GM21723 (cell line): ENCODE data around the gene PACS2.

Experiments
- ATAC-seq: cut with Tn5 transposase; IDR thresholded peaks from one replicate; pipeline ENCODE4 v1.9.1; 2021; ENCODE audit warnings: mild to moderate bottlenecking, moderate library complexity; ENCODE audit not compliant: unreplicated experiment

Gene PACS2

DNA sequence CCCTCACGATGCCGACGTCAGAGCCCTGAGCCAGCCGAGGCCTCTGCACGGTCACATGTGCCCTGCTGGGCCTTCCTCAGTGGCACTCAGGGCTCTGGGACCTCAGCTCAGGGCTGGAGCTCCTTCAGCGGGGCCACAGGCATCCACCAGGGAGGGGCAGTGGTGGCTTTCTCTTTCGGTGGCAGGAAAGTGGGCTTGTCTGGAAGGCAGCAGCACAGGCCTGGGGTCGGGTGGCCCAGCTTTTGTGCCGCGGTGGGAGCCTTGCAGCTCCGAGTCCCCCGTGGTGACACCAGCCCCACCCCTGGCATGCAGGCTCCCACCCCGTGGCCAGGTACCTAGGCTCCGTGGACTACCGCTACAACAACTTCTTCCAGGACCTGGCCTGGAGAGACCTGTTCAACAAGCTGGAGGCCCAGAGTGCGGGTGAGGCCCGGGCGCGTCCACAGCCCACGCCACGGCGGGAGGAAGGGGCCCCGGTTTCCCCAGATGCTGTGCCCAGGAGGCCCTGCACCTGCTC lies 69.6 kb downstream of the PACS2 start:
- ATAC-seq = no peak

DNA sequence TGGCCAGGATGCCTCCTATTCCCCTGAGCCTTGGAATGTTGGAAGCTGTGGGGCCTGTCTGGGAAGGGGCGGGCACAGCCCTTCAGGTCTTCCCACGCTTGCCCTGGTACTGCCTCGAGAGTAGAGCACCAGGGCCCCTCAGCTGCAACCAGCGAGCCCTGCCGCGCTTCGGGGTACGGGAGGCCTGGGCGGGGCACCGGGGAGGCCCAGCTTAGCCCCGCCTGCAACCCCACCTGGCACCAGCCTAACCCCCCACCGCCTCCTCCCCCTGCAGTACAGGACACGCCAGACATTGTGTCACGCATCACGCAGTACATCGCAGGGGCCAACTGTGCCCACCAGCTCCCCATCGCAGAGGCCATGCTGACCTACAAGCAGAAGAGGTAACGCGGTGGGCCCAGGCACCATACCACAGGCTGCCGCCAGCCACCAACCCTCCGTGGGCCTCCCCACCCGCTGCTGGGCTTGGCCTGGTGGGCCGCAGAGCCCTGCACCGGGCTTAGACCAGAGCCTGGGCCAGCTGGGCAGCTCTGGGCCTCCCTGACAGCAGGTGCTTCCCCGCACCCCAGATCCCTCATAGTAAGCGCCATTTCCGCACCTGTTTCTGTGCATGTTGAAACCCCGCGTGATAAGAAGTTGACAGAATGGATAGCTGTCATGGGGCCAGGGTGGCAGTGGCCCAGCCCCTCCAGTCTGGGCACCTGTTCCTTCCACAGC lies 70.2 kb downstream of the PACS2 start:
- ATAC-seq = no peak

GRCh38 chr14:105385322-105385637 lies 70.7 kb downstream of the PACS2 start:
- no peak for ATAC-seq

DNA sequence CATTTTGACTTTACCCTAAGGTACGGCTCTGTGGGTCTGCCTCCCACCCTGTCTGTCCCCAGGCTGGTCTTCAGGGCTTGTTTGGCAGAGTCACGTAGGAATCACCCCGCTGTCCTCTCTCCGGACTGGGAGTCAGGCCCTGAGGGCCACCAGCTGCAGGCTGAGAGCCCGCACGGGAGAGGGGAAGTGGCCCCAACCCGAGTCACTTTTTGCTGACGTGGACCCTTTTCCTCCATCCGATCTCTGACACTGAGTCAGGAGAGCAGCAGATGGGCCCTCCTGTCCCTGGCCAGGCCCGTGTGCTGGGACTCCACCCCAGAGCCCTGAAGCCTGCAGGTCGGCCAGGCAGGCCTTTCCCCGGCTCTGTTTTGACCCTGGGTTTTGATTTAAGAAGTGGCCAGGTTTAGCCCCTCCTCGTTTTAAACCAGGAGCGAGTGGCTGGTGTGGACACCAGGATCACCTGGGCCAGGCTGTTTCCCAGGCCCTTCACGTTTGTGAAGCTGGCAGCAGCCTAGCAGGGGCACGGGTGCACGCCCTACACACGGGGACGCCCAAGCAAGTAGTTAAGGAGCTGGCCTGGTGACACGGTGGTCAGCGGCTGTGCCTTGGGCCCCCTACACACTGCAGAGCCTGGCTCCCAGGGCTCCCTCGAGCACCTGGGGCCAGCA lies 71.3 kb downstream of the PACS2 start:
- no peak for ATAC-seq

DNA sequence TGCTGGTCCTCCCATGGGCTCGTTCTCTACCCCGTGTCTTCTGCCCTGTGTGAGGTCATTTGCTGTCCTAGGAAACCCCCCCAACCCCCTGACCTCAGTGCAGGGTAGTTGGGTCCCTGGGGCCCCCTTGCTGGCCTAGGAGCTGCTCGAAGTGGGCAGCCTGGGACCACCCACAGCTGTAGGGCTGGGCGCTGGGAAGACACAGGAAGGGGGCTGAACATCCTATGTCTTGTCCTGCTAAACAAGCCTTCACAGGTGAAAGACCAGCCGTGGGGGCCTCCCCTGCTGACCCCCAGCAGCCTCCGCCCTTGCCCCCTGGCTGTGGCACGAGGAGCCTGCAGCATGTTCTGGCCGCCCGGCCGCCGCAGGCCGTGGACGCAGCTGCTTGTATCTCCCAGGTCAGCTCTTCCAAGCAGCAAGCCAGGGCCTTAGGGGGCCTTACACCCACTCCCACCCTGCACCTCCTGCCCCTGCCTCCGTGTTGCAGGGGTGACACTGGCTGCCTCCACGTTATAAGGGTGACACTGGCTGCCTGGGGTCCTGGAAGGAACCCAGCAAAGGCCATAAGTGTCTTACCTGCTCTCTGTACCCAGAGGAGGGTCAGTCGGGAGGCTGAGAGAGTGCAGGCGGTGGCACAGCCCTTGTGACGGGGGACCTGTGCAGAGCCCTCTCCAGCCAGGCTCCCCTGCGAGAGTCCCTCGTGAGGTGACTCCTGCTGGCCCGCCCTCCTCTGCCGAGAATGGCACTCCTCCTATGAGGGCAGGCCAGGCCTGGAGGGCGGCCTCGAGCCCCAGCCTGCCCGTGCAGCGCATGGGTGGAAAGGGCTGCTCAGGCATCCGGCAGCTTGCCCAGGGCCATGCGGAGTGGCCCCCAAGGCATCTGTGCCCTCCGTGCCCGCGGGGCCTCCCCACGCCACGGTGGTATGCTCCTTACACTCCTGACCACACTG lies 72.3 kb downstream of the PACS2 start:
- ATAC-seq = no peak

DNA sequence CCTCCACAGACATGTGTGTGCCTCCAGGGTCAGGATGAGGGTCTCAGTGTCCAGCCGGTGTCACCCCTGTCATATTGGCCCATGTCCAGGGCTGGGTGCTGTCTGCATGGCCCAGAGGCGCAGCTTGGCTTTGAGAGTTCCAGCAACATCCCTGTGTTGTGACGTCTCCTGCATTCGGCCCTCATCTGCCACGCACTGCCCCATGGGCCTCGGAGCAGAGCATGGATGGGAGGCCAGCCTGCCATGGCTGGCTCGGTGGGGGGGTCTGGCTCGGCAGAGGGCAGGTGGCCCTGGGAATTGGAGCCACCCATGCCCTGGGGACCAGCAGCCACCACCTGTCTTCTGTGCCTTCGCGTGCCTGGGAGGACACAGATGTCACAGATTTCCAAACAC lies 73.0 kb downstream of the PACS2 start:
- no peak for ATAC-seq

GRCh38 chr14:105388110-105388951 lies 73.8 kb downstream of the PACS2 start:
- ATAC-seq = no peak

DNA sequence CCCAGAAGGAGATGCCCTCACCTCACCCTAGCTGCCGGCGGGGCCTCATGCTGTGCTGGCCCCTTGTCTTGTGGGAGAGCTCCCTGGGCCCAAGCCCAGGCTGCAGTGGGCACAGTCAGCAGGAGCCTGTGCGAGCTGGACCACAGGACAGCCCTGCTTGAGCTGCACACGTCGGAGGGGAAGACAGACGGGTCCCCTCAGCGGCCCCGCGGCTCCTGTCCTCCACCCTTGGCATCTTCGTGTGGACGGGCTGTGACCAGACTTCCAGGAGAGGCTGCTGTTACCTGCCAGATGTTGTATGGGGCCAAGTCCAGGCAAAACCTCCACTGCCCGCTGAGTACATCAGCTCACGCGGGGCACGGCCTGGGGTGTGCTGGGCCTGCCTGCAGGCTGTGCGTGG lies 74.4 kb downstream of the PACS2 start:
- no peak for ATAC-seq

DNA sequence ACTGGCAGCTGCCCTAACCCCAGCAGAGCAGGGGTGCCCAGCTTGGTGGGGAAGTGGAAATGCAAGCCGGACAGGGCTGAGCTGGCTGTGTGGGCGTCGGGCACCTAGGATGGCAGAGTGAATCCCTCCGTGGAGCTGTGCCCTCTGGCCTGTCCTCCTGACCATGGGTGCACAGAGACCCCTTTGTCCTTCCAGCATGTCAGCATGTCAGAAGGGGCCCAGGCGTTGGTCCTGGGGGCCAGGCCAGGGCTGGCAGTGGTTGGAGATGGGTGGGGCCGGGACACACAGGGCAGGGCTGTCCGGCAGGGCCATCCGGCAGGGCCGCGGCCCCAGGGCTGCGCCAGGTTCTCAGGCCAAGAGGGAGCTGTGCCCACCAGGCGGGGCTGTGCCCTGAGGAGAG lies 75.0 kb downstream of the PACS2 start:
- no peak for ATAC-seq

DNA sequence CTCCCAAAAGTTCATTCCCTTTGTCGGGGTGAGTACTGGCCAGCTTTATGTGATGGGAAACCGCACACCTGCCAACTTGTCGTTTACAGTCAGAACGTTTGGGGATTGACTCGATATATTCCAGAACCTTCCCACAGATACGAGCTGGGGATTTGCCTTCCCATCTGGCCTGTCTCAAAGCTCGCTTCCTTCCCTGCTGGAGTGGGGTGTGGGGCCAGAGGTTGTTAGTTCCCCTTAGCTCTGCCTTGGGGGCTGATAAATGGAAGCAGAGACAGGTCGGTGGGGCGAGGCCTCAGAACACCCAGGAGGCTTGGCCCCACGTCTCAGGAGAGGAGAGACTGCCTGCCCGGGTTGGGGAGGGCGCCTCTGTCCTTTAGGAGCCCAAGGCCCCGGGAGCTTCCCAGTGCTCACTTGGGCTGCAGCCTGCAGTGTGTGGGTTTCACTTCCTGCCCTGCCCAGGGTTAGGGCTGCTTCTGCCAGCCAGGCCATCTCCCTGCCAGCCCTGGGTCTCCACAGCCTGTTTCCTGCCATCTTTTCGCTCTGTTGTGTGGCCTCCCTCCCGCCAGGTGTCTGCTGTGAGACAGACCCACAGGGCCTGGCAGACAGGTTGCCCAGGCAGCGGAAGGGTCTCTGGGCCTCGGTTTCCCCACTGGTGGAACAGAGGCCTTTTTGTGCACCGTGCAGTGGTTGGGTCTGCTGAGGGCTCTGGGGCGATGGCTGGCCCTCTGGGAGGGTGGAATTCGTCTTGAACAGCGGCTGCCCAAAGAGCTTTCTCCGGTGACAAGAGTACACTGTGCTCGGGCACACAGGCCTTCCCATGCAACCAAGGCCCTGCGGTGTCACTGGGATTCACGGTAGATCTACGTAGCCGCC lies 75.7 kb downstream of the PACS2 start:
- ATAC-seq = no peak

DNA sequence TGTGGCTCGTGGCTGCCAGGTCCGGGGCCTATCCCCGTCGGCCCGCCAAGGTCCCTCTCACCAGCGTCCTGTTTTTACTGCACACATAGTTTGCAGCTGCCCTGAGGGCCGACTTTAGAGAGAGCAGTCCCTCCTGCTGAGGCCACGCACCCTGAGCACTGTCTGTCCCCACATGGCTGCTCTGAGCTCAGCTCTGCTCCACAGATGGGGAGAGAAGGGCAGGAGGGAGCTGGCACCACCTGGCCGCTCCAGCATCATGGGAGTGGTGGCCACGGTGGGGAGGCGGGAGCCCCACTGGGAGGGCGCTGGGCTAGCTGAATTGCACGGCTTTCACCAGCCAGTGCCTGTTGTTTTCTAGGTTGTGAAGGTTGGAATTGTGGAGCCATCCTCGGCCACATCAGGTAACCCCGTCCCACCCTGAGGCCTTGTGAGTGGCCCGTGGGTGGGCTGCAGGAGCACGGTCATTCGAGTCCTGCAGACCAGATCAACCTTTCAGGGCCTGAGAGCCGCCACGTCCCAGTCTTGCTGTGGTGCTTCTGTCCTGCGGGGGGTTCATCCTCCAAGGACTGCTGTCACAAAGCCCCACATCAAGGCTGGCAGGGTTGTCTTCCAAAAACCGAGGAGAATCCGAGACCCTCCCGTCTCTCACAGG lies 76.4 kb downstream of the PACS2 start:
- ATAC-seq = no peak

- no peak for ATAC-seq
Observed at GRCh38 chr14:105391541-105391940, 77.0 kb downstream of the PACS2 start.

DNA sequence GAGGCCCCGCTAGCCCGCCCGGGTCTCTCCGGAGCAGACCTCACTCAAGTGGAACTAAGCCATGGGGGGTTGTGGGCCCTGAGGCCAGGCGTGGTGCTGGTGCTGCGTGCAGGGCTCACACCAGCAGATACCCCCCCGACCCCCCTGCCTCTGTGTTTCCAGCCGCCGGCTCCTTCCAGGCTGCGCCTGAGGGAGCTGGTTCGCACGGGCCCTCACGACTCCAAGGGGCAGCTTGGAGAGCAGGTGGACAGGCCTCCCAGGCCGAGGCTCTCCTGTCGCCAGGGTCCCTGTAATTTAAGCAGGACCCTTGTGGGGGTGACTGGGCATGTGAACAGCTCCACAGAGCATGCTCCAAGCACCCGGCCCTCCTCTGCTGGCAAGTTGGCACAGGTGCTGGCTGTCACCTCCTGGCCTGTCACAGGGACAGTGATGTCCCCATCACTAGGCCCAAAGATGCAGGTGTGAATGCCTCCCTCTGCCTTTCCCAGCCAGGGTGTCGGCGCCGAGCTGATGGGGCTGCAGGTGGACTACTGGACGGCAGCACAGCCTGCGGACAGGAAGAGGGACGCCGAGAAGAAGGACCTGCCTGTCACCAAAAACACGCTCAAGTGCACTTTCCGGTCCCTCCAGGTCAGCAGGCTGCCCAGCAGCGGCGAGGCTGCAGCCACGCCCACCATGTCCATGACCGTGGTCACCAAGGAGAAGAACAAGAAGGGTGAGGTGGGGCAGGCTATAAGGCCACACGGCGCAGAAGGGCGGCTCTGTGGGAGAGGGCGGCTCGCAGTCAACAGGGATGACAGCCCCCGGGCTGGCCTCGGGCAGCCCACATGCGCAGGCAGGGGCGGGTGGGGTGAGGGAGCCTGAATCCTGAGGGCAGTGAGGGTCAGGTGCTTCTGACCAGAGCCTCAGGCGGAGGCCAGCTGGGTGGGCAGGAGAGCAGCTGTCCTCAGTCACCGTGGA lies 77.9 kb downstream of the PACS2 start:
- no peak for ATAC-seq

DNA sequence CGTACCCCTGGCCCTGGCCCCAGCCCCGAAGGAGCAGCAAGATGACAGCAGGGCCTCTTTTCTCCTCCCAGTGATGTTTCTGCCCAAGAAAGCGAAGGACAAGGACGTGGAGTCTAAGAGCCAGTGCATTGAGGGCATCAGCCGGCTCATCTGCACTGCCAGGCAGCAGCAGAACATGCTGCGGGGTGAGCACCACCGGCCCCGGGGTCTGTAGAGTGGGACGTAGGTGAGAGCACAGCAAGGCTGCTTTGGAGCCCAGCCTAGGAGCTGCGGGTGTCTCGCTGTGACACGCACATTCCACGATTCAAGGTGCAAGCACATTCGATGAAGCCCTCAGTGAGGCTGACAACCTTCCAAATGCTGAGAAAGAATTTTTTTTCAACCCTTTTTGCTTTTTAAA lies 78.6 kb downstream of the PACS2 start:
- no peak for ATAC-seq

GRCh38 chr14:105394714-105395537 lies 80.4 kb downstream of the PACS2 start:
- ATAC-seq = no peak

DNA sequence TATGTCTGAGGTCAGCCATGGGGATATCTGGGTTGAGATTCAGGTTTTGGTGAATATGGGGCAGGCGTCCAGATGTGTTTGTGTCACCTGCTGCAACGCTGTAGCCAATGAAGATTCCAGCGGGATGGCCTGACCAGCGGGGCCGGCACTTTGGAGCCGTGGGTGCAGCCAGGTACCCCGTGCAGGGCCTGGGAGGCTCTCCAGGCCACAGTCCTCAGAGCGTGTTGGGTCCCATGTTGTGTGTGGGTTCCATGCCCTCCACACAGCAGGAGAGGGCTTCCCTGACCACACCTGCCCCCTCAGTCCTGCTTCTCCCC lies 80.9 kb downstream of the PACS2 start:
- ATAC-seq = no peak

DNA sequence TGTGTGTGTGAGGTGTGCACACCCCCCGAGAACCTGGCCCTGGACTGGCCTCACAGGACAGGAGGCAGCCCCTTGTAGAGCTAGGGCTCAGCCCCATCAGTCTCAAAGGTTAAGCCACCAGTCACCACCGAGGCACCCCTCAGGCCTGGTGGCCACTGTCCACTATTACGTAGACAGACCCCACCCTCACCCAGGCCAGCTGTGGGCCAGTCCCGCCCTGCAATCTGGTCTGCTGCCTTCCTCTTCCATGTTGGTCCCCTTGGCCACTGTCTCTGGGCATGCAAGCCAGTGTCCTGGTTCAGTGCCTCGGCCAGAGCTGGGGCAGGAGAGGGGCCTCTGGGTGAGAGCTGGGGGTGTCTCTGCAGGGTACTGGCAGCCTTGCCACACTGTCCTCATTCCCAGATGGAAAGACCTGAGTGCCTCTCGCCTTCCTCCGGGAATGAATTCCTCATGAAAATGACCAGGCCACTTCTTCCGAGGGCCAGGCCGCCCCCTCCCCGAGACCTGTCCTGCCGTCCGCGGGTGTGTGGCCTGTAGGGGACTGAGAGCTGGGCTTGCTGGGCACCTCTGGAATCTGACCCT lies 82.9 kb downstream of the PACS2 start:
- no peak for ATAC-seq
